ENCODE measurements around the gene TCERG1L.

TCERG1L gene

GRCh38 chr10:131226446-131227162 is 84.9 kb downstream of the TCERG1L start:
- no peak for DNase-seq (ENCODE audit: low spot score)

GRCh38 chr10:131224106-131224505 is 87.4 kb downstream of the TCERG1L start:
- no peak for DNase-seq (ENCODE audit: low spot score)

- no peak for DNase-seq (ENCODE audit: low spot score)
Observed at GRCh38 chr10:131223422-131223821, 88.1 kb downstream of the TCERG1L start.

- no peak for DNase-seq (ENCODE audit: low spot score)
Observed at GRCh38 chr10:131222986-131223385, 88.5 kb downstream of the TCERG1L start.

GRCh38 chr10:131221632-131222277 is 89.8 kb downstream of the TCERG1L start:
- DNase-seq (ENCODE audit: low spot score): no peak

- no peak for DNase-seq (ENCODE audit: low spot score)
Observed at GRCh38 chr10:131220601-131221171, 90.8 kb downstream of the TCERG1L start.

- DNase-seq (ENCODE audit: low spot score): no peak
Observed at GRCh38 chr10:131219955-131220489, 91.5 kb downstream of the TCERG1L start.

- DNase-seq (ENCODE audit: low spot score): no peak
Observed at GRCh38 chr10:131219584-131219886, 92.0 kb downstream of the TCERG1L start.

- DNase-seq (ENCODE audit: low spot score): no peak
Observed at GRCh38 chr10:131218811-131219583, 92.5 kb downstream of the TCERG1L start.

GRCh38 chr10:131216681-131217230 is 94.8 kb downstream of the TCERG1L start:
- DNase-seq (ENCODE audit: low spot score): no peak

- DNase-seq (ENCODE audit: low spot score): no peak
Observed at GRCh38 chr10:131215776-131216175, 95.7 kb downstream of the TCERG1L start.

- DNase-seq (ENCODE audit: low spot score): no peak
Observed at GRCh38 chr10:131214521-131215244, 96.8 kb downstream of the TCERG1L start.

GRCh38 chr10:131213741-131214505 is 97.6 kb downstream of the TCERG1L start:
- no peak for DNase-seq (ENCODE audit: low spot score)

GRCh38 chr10:131212763-131213325 is 98.7 kb downstream of the TCERG1L start:
- DNase-seq (ENCODE audit: low spot score): no peak

GRCh38 chr10:131211965-131212619 is 99.4 kb downstream of the TCERG1L start:
- no peak for DNase-seq (ENCODE audit: low spot score)

GRCh38 chr10:131211559-131211958 is 100.0 kb downstream of the TCERG1L start:
- DNase-seq (ENCODE audit: low spot score): peak; percentile 44

GRCh38 chr10:131211146-131211545 is 100.4 kb downstream of the TCERG1L start:
- no peak for DNase-seq (ENCODE audit: low spot score)

GRCh38 chr10:131210181-131210580 is 101.3 kb downstream of the TCERG1L start:
- DNase-seq (ENCODE audit: low spot score): no peak

GRCh38 chr10:131207584-131208532 is 103.7 kb downstream of the TCERG1L start:
- no peak for DNase-seq (ENCODE audit: low spot score)

Data from cerebellar cortex (tissue), 1 donor.